Activated CD8-positive, alpha-beta T cell treated with anti-CD3 and anti-CD28 coated beads for 36 hours (primary cell): ENCODE results near the gene KCNK2. TPM values are rescaled to one million over a fixed set of nuclear protein-coding genes. Genes with fewer than 3 reads are reported as not detected.

Source experiments
- ATAC-seq: fragments of 200-7000 bp; cut with Tn5 transposase; one replicate; pipeline ENCODE4 v1.10.0; 2021; ENCODE audit warnings: mild to moderate bottlenecking, moderate library complexity
- CTCF ChIA-PET: fragments of 350-600 bp; sonication (Branson Sonifier 250); formaldehyde crosslinking; loops from one replicate; lab custom pipeline; 2021; ENCODE audit warnings: antibody characterized with exemption; lab: Charles Lee
- POLR2A ChIA-PET: fragments of 350-600 bp; sonication (Branson Sonifier 250); formaldehyde crosslinking; loops from one replicate; lab custom pipeline; 2021; ENCODE audit warnings: antibody characterized with exemption; lab: Charles Lee
- DNase-seq: peaks from one replicate; pipeline ENCODE4 v3.0.0-alpha.2; 2020
- H3K27ac Mint-ChIP-seq: one replicate; pipeline ENCODE4 v1.8.0; 2021; ENCODE audit warnings: mild to moderate bottlenecking, mixed read lengths
- H3K27me3 Mint-ChIP-seq: one replicate; pipeline ENCODE4 v1.8.0; 2021; ENCODE audit warnings: mixed read lengths
- H3K36me3 Mint-ChIP-seq: one replicate; pipeline ENCODE4 v1.8.0; 2021; ENCODE audit warnings: low read depth, mixed read lengths
- H3K4me1 Mint-ChIP-seq: one replicate; pipeline ENCODE4 v1.8.0; 2021; ENCODE audit warnings: low read depth, mixed read lengths
- H3K4me3 Mint-ChIP-seq: one replicate; pipeline ENCODE4 v1.8.0; 2021; ENCODE audit warnings: mild to moderate bottlenecking, moderate library complexity, mixed read lengths
- H3K9me3 Mint-ChIP-seq: one replicate; pipeline ENCODE4 v1.8.0; 2021; ENCODE audit warnings: mixed read lengths
- intact Hi-C: fragments of 100-400 bp; cut with micrococcal nuclease; formaldehyde crosslinking; loops from one replicate; pipeline ENCODE4 v1.10.0; 2022
- total RNA-seq, 2 experiments: library from RNA; stranded (reverse); gene quantifications; one replicate each; pipeline ENCODE4 v1.2.3, GENCODE V29; 2021
- TF ChIP-seq, protein P1 (sequence below): fragments of 200-600 bp; IDR thresholded peaks from one replicate; pipeline ENCODE4 v1.8.0; 2022; ENCODE audit warnings: antibody characterized with exemption, mild to moderate bottlenecking

The KCNK2 gene
- total RNA-seq, 2 experiments from 2014 or later = not detected

DNA sequence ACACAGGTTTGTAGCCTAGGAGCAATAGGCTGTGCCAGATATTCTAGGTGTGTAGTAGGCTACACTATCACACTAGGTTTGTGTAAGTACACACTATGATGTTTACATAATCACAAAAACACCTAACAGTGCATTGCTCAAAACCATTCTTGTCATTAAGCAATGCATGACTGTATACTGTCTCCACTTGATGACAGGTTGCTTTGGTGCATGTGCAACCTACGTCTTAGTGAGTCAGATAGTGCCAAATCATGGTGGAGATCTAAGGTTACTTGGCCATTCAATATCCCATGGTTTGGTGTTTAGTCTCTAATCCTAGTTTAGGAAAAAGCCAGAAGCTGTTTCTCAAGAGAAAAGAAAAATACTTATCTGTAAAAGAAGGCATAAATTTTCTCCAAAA is 181.1 kb downstream of the KCNK2 start:
- Mint-ChIP-seq H3K27me3 (no peaks in the 10 kb centered on the region), H3K4me1 (no peaks in the 10 kb centered on the region), H3K9me3 (peaks cover 2% of the 10 kb centered on the region), H3K36me3 (no peaks in the 10 kb centered on the region), H3K27ac (no peak overlapping the region), H3K4me3 (no peak overlapping the region)
- TF ChIP-seq, protein P1, sequence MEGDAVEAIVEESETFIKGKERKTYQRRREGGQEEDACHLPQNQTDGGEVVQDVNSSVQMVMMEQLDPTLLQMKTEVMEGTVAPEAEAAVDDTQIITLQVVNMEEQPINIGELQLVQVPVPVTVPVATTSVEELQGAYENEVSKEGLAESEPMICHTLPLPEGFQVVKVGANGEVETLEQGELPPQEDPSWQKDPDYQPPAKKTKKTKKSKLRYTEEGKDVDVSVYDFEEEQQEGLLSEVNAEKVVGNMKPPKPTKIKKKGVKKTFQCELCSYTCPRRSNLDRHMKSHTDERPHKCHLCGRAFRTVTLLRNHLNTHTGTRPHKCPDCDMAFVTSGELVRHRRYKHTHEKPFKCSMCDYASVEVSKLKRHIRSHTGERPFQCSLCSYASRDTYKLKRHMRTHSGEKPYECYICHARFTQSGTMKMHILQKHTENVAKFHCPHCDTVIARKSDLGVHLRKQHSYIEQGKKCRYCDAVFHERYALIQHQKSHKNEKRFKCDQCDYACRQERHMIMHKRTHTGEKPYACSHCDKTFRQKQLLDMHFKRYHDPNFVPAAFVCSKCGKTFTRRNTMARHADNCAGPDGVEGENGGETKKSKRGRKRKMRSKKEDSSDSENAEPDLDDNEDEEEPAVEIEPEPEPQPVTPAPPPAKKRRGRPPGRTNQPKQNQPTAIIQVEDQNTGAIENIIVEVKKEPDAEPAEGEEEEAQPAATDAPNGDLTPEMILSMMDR = no peak
- ChIA-PET POLR2A (no interaction called here), CTCF (no interaction called here)
- no peak for DNase-seq
- intact Hi-C loops = no loop called here
- ATAC-seq = no peak

DNA sequence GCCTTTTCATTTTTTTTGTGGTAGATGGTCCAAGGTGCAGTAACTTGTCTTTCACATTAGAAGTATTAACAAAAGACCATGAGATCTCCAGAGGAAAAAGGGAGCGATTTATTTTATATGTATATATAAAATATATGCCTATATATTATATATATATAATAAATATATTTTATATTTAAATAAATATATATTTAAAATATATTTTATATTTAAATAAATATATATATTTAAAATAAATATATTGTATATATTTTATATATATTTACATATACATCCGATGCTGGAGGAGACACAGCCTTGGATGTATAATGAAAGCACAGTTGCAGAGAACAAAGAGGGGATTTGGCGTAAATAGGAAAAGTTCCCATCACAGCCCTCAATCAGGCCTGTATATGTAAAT is 182.1 kb downstream of the KCNK2 start:
- H3K4me3 Mint-ChIP-seq = no peak overlapping the region
- ChIA-PET POLR2A (no interaction called here), CTCF (no interaction called here)
- intact Hi-C loops = no loop called here
- H3K27ac Mint-ChIP-seq = no peak overlapping the region
- DNase-seq (no peak), ATAC-seq (no peak)
- H3K9me3 Mint-ChIP-seq = no peaks in the 10 kb centered on the region
- H3K4me1 Mint-ChIP-seq = no peaks in the 10 kb centered on the region
- no peaks in the 10 kb centered on the region for H3K27me3 Mint-ChIP-seq
- TF ChIP-seq, protein P1 = no peak
- H3K36me3 Mint-ChIP-seq = no peaks in the 10 kb centered on the region

DNA sequence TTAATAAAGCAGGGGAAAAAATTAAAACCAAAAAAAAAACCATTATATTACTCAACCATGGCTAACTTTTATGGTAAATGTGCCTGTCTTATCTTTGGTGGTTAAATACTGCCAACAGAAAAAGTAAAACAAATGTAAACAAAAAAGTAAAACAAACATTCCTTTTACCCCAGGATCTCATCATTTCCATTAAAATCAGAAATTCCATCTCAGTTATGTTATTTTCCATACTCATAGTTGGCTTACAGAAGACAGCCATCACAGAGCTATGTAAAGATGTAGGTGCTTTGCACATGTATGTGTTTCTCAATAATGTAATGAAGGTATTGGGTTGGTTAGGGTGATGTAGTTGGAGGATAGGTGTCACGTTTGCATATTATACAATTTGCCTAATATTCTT is 185.0 kb downstream of the KCNK2 start:
- H3K36me3 Mint-ChIP-seq = no peaks in the 10 kb centered on the region
- H3K4me3 Mint-ChIP-seq = no peak overlapping the region
- no peaks in the 10 kb centered on the region for H3K4me1 Mint-ChIP-seq
- DNase-seq (no peak), ATAC-seq (no peak)
- POLR2A ChIA-PET = no interaction called here
- intact Hi-C loops = no loop called here
- no peaks in the 10 kb centered on the region for H3K9me3 Mint-ChIP-seq
- H3K27ac Mint-ChIP-seq = no peak overlapping the region
- no peaks in the 10 kb centered on the region for H3K27me3 Mint-ChIP-seq
- TF ChIP-seq, protein P1 = no peak
- CTCF ChIA-PET = no interaction called here

DNA sequence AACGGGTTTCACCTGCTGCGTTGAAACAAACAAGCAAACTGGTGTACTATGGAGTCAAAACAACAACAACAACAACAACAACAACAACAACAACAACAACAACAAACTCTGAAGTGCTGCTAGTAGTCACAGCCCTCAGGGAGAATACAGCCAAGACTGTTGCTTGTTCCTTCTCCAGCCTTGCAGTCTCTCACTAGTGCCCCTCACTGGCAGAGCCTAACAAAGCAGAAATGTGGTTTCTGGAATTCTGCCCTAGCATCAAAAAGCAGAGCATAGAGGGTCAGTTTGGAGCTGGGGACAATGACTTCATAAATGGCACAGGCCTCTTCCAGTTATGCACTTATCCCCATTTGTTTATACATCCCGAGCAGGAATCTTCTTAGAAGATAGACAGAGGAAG is 187.4 kb downstream of the KCNK2 start:
- H3K27ac Mint-ChIP-seq = no peak overlapping the region
- ChIA-PET POLR2A (no interaction called here), CTCF (no interaction called here)

DNA sequence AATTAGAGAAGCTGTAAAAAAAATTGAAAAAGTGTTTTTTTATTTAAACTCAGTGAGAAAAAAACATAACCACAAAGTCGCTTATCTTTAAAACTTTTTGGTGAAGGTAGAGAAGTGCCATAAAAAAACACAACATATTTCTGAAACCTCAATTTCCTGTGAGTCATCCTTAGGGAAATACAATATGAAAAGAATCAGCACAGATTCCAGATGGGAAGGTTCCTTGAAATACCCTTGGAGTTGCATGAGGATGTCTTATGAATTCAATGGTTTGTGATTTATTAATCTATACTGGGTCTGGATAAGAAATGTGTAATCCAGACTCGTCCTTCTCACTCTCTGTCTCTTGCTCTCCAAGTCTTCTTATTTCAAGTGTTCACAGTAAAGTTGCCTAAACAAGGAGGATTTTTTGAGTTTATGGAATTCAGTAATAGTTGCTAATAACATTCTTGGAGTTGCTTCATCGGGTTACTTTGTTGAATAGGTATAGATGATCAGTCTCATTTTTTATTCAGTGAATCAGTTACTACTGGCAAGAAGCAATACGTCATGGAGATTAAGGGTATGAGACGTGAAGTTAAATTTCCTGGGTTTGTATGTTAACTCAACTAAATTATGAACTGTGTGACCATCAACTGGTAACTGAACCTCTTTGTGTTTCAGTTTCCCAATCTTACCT is 191.4 kb downstream of the KCNK2 start:
- H3K9me3 Mint-ChIP-seq = no peaks in the 10 kb centered on the region
- DNase-seq = no peak
- ChIA-PET CTCF (no interaction called here), POLR2A (no interaction called here)
- intact Hi-C loops = no loop called here
- H3K36me3 Mint-ChIP-seq = no peaks in the 10 kb centered on the region
- H3K27ac Mint-ChIP-seq = no peak overlapping the region
- TF ChIP-seq, protein P1 = no peak
- H3K4me1 Mint-ChIP-seq = no peaks in the 10 kb centered on the region
- H3K27me3 Mint-ChIP-seq = no peaks in the 10 kb centered on the region
- no peak overlapping the region for H3K4me3 Mint-ChIP-seq
- ATAC-seq = no peak

More for the DNA sequence above, 187.4 kb downstream of the KCNK2 start:
- DNase-seq = no peak
- no peaks in the 10 kb centered on the region for H3K9me3 Mint-ChIP-seq
- intact Hi-C loops = no loop called here
- no peak overlapping the region for H3K4me3 Mint-ChIP-seq
- TF ChIP-seq, protein P1 = no peak
- no peak for ATAC-seq
- H3K4me1 Mint-ChIP-seq = no peaks in the 10 kb centered on the region
- no peaks in the 10 kb centered on the region for H3K36me3 Mint-ChIP-seq
- H3K27me3 Mint-ChIP-seq = no peaks in the 10 kb centered on the region
